ENCODE results near the gene FHIT.

FHIT gene

DNA sequence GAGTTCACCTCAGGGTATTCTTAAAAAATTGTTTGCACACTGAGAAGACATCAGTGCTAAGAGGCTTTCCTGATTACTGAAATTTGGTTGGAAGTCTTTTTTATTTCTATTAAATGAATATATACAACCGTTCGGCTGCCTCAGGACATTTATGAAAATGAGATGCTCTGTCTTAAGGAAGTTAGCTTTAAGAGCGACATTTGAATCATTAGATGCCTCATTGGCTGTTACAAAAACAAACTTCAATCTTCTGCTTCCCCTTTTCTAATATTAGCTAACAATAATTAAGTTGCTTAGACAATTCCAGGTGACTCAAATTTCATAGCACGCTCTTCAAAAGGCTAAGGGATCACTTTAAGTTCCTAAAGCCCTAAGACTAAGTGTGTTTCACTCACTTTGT, 673.7 kb downstream of the FHIT start:
- no peak overlapping the region for H3K27ac ChIP-seq (ENCODE audit: low read depth, low read length)
- H3K4me3 ChIP-seq (ENCODE audit: low read depth, low read length), result no peak overlapping the region
- H3K27me3 ChIP-seq (ENCODE audit: insufficient read depth, low read length), result no peaks in the 10 kb centered on the region
- H3K79me2 ChIP-seq (ENCODE audit: control insufficient read depth, insufficient read depth, low read length, unreplicated experiment), result no peaks in the 10 kb centered on the region
- H3K4me1 ChIP-seq (ENCODE audit: control insufficient read depth, insufficient read depth, low read length, unreplicated experiment), result peaks cover 7% of the 10 kb centered on the region
- no peaks in the 10 kb centered on the region for H3K36me3 ChIP-seq (ENCODE audit: insufficient read depth, low read length)
- H2AFZ ChIP-seq (ENCODE audit: low read length, unreplicated experiment), result no peak overlapping the region

DNA sequence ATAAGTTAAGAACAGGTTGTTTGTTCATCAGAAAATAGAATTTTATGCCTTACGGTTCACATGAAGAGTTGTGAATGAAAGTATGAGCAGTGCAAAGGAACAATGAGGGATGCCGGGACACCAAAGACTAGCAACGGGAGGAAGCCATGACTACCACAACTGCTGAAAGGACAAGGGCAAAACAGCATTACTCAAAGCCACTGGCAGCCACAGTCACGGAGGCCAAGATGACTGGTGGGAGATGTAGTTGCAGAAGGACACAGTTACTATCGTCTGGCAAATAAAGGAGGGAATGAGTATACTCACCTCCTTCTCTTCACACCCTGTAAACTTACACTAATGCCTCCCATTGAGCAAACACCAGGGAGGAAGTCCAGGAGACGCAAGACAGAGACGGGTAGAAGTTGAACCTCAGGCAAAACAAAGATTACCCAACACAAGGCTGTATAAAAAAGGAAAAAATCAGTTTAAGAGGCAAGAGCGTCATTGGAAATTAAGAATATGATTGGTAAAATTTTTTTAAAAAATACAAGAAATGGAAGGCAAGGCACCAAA, 675.5 kb downstream of the FHIT start:
- no peak overlapping the region for H2AFZ ChIP-seq (ENCODE audit: low read length, unreplicated experiment)
- H3K4me1 ChIP-seq (ENCODE audit: control insufficient read depth, insufficient read depth, low read length, unreplicated experiment), result peaks cover 7% of the 10 kb centered on the region
- H3K27ac ChIP-seq (ENCODE audit: low read depth, low read length), result no peak overlapping the region
- H3K27me3 ChIP-seq (ENCODE audit: insufficient read depth, low read length), result no peaks in the 10 kb centered on the region
- no peaks in the 10 kb centered on the region for H3K79me2 ChIP-seq (ENCODE audit: control insufficient read depth, insufficient read depth, low read length, unreplicated experiment)
- no peaks in the 10 kb centered on the region for H3K36me3 ChIP-seq (ENCODE audit: insufficient read depth, low read length)
- no peak overlapping the region for H3K4me3 ChIP-seq (ENCODE audit: low read depth, low read length)

GRCh38 chr3:60574046-60574769, 677.0 kb downstream of the FHIT start:
- 0 out of 2 replicates have a peak overlapping the region, but pooled peaks have one; percentile 16 for H3K4me3 ChIP-seq (ENCODE audit: low read depth, low read length)
- H3K79me2 ChIP-seq (ENCODE audit: control insufficient read depth, insufficient read depth, low read length, unreplicated experiment), result no peaks in the 10 kb centered on the region
- H3K36me3 ChIP-seq (ENCODE audit: insufficient read depth, low read length), result no peaks in the 10 kb centered on the region
- peaks cover 3% of the 10 kb centered on the region for H3K4me1 ChIP-seq (ENCODE audit: control insufficient read depth, insufficient read depth, low read length, unreplicated experiment)
- H3K27ac ChIP-seq (ENCODE audit: low read depth, low read length), result no peak overlapping the region
- no peaks in the 10 kb centered on the region for H3K27me3 ChIP-seq (ENCODE audit: insufficient read depth, low read length)
- no peak overlapping the region for H2AFZ ChIP-seq (ENCODE audit: low read length, unreplicated experiment)

DNA sequence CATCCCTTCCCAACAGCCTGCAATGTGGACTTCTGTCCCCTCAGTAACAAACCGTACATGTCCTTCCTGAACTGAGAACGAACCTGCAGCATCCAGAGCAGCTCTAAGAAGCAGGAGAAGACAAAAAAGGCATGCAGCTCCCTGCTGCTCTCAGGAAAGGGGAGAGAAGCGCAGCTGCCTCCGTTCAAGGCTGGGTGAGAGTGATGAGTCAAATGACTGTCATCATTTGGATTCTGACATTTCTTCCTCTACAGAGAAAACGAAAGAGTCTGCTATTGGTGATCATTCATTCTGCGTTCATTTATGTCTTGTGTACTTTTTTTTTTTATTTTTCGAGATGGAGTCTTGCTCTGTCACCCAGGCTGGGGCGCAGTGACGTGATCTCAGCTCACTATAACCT, 677.8 kb downstream of the FHIT start:
- Histone ChIP-seq H3K36me3 (ENCODE audit: insufficient read depth, low read length) (no peaks in the 10 kb centered on the region), H3K4me3 (ENCODE audit: low read depth, low read length) (0 out of 2 replicates have a peak overlapping the region, but pooled peaks have one; percentile 16), H2AFZ (ENCODE audit: low read length, unreplicated experiment) (no peak overlapping the region), H3K27me3 (ENCODE audit: insufficient read depth, low read length) (no peaks in the 10 kb centered on the region), H3K4me1 (ENCODE audit: control insufficient read depth, insufficient read depth, low read length, unreplicated experiment) (peaks cover 3% of the 10 kb centered on the region), H3K79me2 (ENCODE audit: control insufficient read depth, insufficient read depth, low read length, unreplicated experiment) (no peaks in the 10 kb centered on the region), H3K27ac (ENCODE audit: low read depth, low read length) (no peak overlapping the region)

DNA sequence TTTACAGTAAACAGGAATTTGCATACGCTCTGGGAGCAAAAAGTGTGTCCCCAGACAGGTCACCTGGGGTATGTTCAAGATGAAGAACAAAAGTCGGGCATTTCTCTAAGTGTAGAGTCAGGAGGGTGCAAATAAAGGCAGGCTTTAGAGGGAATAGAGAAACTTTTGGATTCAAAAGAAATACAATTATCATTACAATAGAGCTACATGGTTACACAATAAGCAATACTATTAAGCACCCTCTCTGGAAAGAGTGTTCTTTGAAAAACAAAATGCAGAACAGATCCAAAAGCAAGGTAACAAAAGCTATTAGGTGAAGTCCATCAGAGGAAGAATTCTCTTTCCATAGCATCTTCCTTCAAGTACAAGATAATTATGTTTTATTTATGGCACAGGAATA, 679.7 kb downstream of the FHIT start:
- Histone ChIP-seq H3K27me3 (ENCODE audit: insufficient read depth, low read length) (no peaks in the 10 kb centered on the region), H3K4me1 (ENCODE audit: control insufficient read depth, insufficient read depth, low read length, unreplicated experiment) (peaks cover 3% of the 10 kb centered on the region), H3K27ac (ENCODE audit: low read depth, low read length) (no peak overlapping the region), H3K36me3 (ENCODE audit: insufficient read depth, low read length) (no peaks in the 10 kb centered on the region), H2AFZ (ENCODE audit: low read length, unreplicated experiment) (no peak overlapping the region), H3K79me2 (ENCODE audit: control insufficient read depth, insufficient read depth, low read length, unreplicated experiment) (no peaks in the 10 kb centered on the region), H3K4me3 (ENCODE audit: low read depth, low read length) (no peak overlapping the region)

- no peaks in the 10 kb centered on the region for H3K36me3 ChIP-seq (ENCODE audit: insufficient read depth, low read length)
- H2AFZ ChIP-seq (ENCODE audit: low read length, unreplicated experiment), result no peak overlapping the region
- H3K27me3 ChIP-seq (ENCODE audit: insufficient read depth, low read length), result peaks cover 4% of the 10 kb centered on the region; the same call in 1 of the 2 replicates
- H3K4me1 ChIP-seq (ENCODE audit: control insufficient read depth, insufficient read depth, low read length, unreplicated experiment), result no peaks in the 10 kb centered on the region
- no peak overlapping the region for H3K27ac ChIP-seq (ENCODE audit: low read depth, low read length)
- H3K79me2 ChIP-seq (ENCODE audit: control insufficient read depth, insufficient read depth, low read length, unreplicated experiment), result no peaks in the 10 kb centered on the region
- H3K4me3 ChIP-seq (ENCODE audit: low read depth, low read length), result no peak overlapping the region
Measured at GRCh38 chr3:60557122-60557521, 694.1 kb downstream of the FHIT start.

DNA sequence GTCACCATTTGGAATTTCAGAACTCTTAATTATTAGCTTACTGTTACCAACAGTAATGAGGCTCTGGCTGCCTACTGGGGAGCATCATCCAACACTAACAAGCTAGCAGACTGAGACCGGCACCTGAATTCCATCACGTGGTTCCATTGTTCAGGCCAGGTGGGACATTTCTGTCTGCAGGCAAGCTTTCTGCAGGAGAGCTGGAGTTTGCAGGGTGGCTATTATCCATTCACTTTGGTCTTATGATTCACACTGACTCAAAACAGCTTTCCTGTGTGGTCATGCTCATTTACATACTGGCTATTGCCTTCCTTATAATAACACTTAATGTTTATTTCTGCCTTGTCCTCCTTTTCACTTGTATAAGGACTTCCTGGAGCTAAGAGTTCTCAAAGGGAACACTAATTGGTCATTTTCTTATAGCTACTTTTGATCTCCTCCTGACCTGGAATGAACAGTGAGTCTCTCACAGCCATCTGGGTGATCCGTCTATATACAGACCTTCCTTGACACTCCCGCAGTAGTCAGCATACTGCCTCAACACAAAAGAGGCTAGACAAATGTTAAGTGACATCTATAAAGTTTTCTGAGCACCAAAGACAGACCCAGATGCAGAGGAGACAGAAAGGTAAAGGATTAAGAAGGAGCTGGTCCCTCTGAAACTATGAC, 695.4 kb downstream of the FHIT start:
- Histone ChIP-seq H3K4me1 (ENCODE audit: control insufficient read depth, insufficient read depth, low read length, unreplicated experiment) (no peaks in the 10 kb centered on the region), H3K4me3 (ENCODE audit: low read depth, low read length) (no peak overlapping the region), H3K27me3 (ENCODE audit: insufficient read depth, low read length) (no peaks in the 10 kb centered on the region), H3K36me3 (ENCODE audit: insufficient read depth, low read length) (no peaks in the 10 kb centered on the region), H3K79me2 (ENCODE audit: control insufficient read depth, insufficient read depth, low read length, unreplicated experiment) (no peaks in the 10 kb centered on the region), H3K27ac (ENCODE audit: low read depth, low read length) (no peak overlapping the region), H2AFZ (ENCODE audit: low read length, unreplicated experiment) (no peak overlapping the region)

GRCh38 chr3:60553144-60553543, 698.1 kb downstream of the FHIT start:
- Histone ChIP-seq H3K79me2 (ENCODE audit: control insufficient read depth, insufficient read depth, low read length, unreplicated experiment) (no peaks in the 10 kb centered on the region), H3K4me3 (ENCODE audit: low read depth, low read length) (no peak overlapping the region), H2AFZ (ENCODE audit: low read length, unreplicated experiment) (no peak overlapping the region), H3K27ac (ENCODE audit: low read depth, low read length) (no peak overlapping the region), H3K27me3 (ENCODE audit: insufficient read depth, low read length) (no peaks in the 10 kb centered on the region), H3K4me1 (ENCODE audit: control insufficient read depth, insufficient read depth, low read length, unreplicated experiment) (no peaks in the 10 kb centered on the region), H3K36me3 (ENCODE audit: insufficient read depth, low read length) (no peaks in the 10 kb centered on the region)

- H3K27me3 ChIP-seq (ENCODE audit: insufficient read depth, low read length), result no peaks in the 10 kb centered on the region
- no peak overlapping the region for H3K4me3 ChIP-seq (ENCODE audit: low read depth, low read length)
- H3K27ac ChIP-seq (ENCODE audit: low read depth, low read length), result no peak overlapping the region
- H2AFZ ChIP-seq (ENCODE audit: low read length, unreplicated experiment), result no peak overlapping the region
- H3K36me3 ChIP-seq (ENCODE audit: insufficient read depth, low read length), result no peaks in the 10 kb centered on the region
- H3K4me1 ChIP-seq (ENCODE audit: control insufficient read depth, insufficient read depth, low read length, unreplicated experiment), result no peaks in the 10 kb centered on the region
- H3K79me2 ChIP-seq (ENCODE audit: control insufficient read depth, insufficient read depth, low read length, unreplicated experiment), result no peaks in the 10 kb centered on the region
Measured at GRCh38 chr3:60552581-60552980, 698.7 kb downstream of the FHIT start.

- Histone ChIP-seq H3K27ac (ENCODE audit: low read depth, low read length) (no peak overlapping the region), H3K4me1 (ENCODE audit: control insufficient read depth, insufficient read depth, low read length, unreplicated experiment) (no peaks in the 10 kb centered on the region), H2AFZ (ENCODE audit: low read length, unreplicated experiment) (no peak overlapping the region), H3K4me3 (ENCODE audit: low read depth, low read length) (no peak overlapping the region), H3K27me3 (ENCODE audit: insufficient read depth, low read length) (no peaks in the 10 kb centered on the region), H3K79me2 (ENCODE audit: control insufficient read depth, insufficient read depth, low read length, unreplicated experiment) (no peaks in the 10 kb centered on the region), H3K36me3 (ENCODE audit: insufficient read depth, low read length) (no peaks in the 10 kb centered on the region)
Measured at GRCh38 chr3:60551455-60552209, 699.6 kb downstream of the FHIT start.

Data from ACC112 (cell line).